Kidney epithelial cell (primary cell): ENCODE data around the gene RXRB. TPM values are rescaled to one million over a fixed set of nuclear protein-coding genes. Genes with fewer than 3 reads are reported as not detected.

ENCODE experiments used
- DNase-seq: peaks from one replicate; pipeline ENCODE4 v3.0.0-alpha.2; 2010; ENCODE audit warnings: low read depth
- H3K27me3 ChIP-seq: 2 replicates; pipeline ENCODE4 v1.6.0; 2011; ENCODE audit warnings: low read length; ENCODE audit not compliant: control insufficient read depth, insufficient read depth
- H3K36me3 ChIP-seq: 2 replicates; pipeline ENCODE4 v1.5.1; 2011; ENCODE audit warnings: low read length; ENCODE audit not compliant: control insufficient read depth, insufficient read depth
- H3K4me3 ChIP-seq: 2 replicates; pipeline ENCODE4 v1.5.1; 2011; ENCODE audit warnings: low read depth, mild to moderate bottlenecking, control low read depth, low read length
- total RNA-seq: library from RNA; depleted of rRNA; stranded (reverse); fragments of >200 nt; gene quantifications from 2 replicates; pipeline ENCODE4 v1.2.3, GENCODE V29; 2015
- TF ChIP-seq, protein P1 (sequence below): IDR thresholded peaks from 2 replicates; pipeline ENCODE4 v1.5.1; 2011; ENCODE audit warnings: mild to moderate bottlenecking, moderate library complexity, low read length, control low read depth, inconsistent platforms; ENCODE audit not compliant: insufficient read depth, poor library complexity, severe bottlenecking

Gene RXRB
- total RNA-seq, 1 donor from 2014 or later, result 24.4 TPM

DNA sequence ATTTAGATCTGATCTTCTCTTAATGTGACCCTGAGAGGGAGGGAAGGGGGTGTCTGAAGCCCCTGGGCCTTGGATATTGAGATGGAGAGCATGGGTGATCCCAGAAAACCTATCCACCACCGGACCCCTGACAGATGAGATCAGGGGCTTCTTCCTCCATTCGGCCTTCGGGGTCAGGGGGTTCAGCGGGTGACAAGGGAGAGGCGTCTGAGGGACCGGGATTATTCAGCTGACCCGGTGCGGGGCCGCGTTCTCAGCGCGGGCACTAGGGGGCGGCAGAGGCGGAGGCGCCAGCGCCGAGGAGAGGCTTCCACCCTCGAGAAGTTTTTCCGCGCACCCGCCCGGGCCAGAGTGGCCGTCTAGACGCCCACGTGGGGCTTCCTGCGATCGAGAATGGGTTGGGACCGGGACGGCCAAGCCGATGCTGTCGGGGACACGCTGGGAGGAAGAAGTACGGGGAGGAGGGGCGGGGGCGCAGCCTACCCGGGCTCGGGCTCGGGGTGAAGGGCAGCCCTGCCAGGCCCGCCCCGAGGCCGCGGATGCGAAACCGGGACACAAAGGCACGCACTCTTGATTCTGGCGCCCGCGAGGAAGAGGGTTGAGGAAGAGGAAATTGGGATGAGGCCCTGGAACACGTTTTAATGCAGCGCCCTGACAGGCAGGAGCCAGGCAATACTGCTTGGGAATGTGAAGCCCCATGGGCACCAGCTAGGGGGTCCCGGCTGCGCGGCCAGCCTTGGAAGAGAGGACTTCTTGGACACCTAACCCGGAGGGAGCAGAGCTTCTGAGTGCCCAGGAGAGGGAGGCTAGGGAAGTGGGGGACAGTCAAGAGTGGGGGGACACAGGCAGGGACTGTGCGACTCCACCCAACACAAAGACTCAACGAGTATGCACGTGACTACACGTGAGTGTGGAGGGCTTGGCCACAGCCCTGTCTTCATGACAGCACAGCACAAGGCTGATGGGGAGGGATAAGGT lies 38.8 kb downstream of the RXRB start:
- TF ChIP-seq, protein P1, sequence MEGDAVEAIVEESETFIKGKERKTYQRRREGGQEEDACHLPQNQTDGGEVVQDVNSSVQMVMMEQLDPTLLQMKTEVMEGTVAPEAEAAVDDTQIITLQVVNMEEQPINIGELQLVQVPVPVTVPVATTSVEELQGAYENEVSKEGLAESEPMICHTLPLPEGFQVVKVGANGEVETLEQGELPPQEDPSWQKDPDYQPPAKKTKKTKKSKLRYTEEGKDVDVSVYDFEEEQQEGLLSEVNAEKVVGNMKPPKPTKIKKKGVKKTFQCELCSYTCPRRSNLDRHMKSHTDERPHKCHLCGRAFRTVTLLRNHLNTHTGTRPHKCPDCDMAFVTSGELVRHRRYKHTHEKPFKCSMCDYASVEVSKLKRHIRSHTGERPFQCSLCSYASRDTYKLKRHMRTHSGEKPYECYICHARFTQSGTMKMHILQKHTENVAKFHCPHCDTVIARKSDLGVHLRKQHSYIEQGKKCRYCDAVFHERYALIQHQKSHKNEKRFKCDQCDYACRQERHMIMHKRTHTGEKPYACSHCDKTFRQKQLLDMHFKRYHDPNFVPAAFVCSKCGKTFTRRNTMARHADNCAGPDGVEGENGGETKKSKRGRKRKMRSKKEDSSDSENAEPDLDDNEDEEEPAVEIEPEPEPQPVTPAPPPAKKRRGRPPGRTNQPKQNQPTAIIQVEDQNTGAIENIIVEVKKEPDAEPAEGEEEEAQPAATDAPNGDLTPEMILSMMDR, result peak; percentile 95
- peak overlapping the region; percentile 34 for H3K4me3 ChIP-seq
- DNase-seq, result no peak
- peaks cover 14% of the 10 kb centered on the region for H3K27me3 ChIP-seq
- no peaks in the 10 kb centered on the region for H3K36me3 ChIP-seq

DNA sequence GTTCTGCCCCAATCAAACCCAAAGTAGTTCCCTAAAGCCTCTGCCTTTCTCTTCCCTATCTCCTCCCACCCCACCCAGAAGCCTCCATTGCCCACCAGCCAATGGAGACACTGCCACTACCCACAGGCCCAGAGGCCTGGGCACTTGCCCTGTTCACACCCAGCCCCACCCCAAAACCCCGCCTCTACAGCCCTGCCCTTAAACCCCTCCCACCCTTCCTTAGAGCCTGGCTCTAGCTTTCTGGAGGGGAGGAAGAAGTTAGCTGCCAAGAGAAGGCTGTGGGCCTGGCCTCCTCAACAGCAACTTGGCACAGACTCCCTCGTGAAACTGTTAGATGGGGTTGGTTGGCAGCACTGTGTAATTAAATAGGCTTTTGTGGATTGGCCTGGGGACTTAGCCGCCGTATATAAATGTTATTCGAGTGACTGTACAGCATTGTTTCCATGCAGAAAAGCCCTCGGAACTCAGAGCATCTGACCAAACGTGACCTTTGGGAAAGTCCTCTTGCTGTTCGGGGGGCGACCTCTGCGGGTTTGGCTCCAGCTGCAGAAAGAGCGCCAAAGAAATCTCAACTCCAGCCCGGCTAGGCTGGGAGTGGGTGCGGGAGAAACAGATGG lies 39.6 kb downstream of the RXRB start:
- DNase-seq, result no peak
- TF ChIP-seq, protein P1, result no peak
- no peak overlapping the region for H3K4me3 ChIP-seq
- no peaks in the 10 kb centered on the region for H3K36me3 ChIP-seq
- peaks cover 14% of the 10 kb centered on the region for H3K27me3 ChIP-seq

DNA sequence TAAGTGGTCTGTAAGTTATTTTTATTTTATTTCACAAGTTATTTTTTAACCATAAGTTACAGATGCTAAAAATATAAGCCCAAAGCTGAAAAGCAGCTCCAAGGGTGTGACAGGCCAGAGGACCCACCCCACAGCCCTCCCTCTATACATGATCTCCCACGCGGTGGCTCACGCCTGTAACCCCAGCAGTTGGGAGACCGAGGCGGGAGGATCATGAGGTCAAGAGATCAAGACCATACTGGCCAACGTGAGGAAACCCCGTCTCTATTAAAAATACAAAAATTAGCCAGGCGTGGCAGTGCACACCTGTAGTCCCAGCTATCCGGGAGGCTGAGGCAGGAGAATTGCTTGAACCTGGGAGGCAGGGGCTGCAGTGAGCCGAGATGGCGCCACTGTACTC lies 40.4 kb downstream of the RXRB start:
- DNase-seq, result no peak
- Histone ChIP-seq H3K27me3 (peaks cover 10% of the 10 kb centered on the region), H3K4me3 (no peak overlapping the region), H3K36me3 (no peaks in the 10 kb centered on the region)
- TF ChIP-seq, protein P1, result no peak

DNA sequence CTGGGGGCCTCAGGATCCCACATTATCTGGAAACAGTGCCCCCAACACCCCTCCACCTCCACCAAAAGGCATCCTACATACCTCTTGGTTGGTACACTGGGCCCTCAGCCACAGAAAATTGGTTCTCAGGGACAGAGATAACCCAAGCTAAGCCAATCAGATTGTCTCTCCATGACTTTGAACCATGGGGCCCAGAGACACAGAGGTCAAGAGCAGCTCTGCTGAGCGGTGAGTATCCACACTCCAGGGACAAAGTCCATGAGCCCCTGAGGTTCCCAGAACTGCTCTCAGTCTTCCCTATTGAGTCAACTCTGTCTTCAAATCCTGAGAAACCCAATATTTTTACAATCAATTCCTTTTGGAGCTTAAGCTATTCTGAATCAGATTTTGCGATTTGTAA lies 43.5 kb downstream of the RXRB start:
- TF ChIP-seq, protein P1, result no peak
- no peak for DNase-seq
- no peaks in the 10 kb centered on the region for H3K27me3 ChIP-seq
- no peaks in the 10 kb centered on the region for H3K36me3 ChIP-seq
- H3K4me3 ChIP-seq, result no peak overlapping the region

DNA sequence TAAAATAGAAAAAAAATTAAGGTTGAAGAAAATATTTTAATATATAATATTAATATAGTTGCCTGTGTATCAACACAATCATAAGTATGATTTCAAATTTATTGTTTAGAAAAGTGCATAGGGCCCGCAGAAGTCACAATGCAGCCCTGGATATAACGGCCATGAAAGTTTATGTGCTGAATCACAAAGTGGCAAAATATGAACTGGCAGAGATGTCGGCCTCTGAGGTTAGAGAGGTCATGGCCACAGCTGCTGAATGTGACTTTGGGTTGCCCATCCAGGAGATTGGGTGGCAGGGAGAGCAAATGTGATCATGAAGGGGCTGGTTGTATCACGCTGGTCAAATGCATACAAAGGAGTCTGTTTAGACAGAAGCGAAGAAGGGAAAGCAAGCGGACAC lies 43.9 kb downstream of the RXRB start:
- TF ChIP-seq, protein P1, result no peak
- H3K27me3 ChIP-seq, result no peaks in the 10 kb centered on the region
- no peak for DNase-seq
- no peak overlapping the region for H3K4me3 ChIP-seq
- H3K36me3 ChIP-seq, result no peaks in the 10 kb centered on the region

DNA sequence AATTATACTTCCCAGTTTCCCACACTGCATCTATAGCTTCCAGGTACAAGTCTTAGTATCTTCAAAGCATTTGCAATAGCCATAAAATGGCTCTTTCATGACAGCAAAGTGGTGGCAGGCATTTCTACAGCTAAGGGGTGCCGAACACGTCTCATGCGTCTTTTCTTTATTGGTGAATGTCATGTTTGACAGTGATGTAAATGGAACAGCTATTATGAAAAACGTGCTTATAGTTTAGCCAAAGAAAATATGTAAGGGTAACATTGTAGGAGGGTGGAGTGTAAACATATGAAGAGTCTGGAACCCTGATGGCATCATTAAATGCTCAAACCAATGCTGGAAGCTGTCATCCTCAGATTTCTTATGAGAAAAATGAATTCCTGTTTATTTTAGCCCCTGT lies 46.1 kb downstream of the RXRB start:
- Histone ChIP-seq H3K27me3 (peaks cover 4% of the 10 kb centered on the region), H3K4me3 (no peak overlapping the region), H3K36me3 (no peaks in the 10 kb centered on the region)
- TF ChIP-seq, protein P1, result no peak
- DNase-seq, result no peak
